ENCODE measurements around the gene RGPD6. TPM values are rescaled to one million over a fixed set of nuclear protein-coding genes. Genes with fewer than 3 reads are reported as not detected.
"Not testable (repeated sequence)": the region's sequence is repeated elsewhere in the genome, so short reads cannot be mapped to it uniquely, and the experiment has no call there.

Gene RGPD6
- total RNA-seq, 1 donor: 103 TPM

GRCh38 chr2:110578429-110578828 is 1.4 kb upstream of the RGPD6 start:
- H3K9me3 ChIP-seq (ENCODE audit: low read depth, low read length); H3K4me1 ChIP-seq (ENCODE audit: insufficient read depth, low read length); H3K27me3 ChIP-seq (ENCODE audit: insufficient read depth, low read length); H3K4me3 ChIP-seq (ENCODE audit: low read length): not testable (repeated sequence)

DNA sequence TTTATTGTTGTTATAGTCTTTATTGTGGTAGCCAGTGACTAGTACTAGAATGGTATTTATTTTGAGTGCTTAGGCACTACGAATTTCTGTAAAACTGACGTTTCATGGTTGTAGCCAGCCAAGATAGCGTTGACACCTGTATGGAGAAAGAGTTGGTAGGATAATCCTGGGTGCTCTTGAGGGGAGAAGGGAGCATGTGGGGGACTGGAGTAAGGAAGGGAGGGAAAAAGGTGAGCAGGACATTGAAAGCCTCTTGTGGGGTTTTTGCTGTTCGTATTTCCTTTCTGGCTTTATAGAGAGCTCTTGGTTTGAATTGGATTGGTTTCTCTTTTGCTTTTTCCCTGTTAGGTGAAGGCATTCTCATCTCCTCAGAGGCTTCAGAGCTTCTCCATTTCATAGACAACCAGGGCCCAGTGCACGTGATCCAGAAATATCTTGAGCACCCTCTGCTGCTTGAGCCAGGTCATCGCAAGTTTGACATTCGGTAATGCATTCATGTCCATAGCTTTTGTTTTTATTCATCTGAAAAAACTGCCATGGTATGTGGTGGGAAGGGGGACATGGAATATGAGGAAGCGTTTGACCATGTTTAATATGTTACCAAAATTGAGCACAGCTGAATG is 77.2 kb downstream of the RGPD6 start:
- not testable (repeated sequence) for H3K4me3 ChIP-seq (ENCODE audit: low read length); H3K4me1 ChIP-seq (ENCODE audit: insufficient read depth, low read length); H3K9me3 ChIP-seq (ENCODE audit: low read depth, low read length); H3K27me3 ChIP-seq (ENCODE audit: insufficient read depth, low read length)

DNA sequence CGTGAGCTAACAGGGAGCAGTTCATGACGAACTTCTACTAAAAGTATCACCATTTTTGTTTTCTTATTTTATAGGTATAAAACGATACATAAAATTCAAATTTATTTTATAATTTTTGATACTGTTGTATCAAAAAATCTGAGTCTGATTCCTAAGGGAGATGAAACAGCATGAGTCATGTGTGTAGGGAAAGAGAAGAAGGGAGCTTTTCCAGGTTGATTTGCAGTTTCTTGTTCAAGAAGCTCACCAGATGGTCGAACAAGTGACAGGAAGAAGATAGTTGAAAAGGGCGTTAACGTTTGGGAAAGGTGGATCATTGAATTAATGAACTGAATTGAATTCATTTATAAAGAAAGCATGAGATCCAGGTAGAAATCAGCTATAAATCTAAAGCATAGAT is 81.0 kb downstream of the RGPD6 start:
- not testable (repeated sequence) for H3K4me3 ChIP-seq (ENCODE audit: low read length); H3K9me3 ChIP-seq (ENCODE audit: low read depth, low read length); H3K27me3 ChIP-seq (ENCODE audit: insufficient read depth, low read length); H3K4me1 ChIP-seq (ENCODE audit: insufficient read depth, low read length)

DNA sequence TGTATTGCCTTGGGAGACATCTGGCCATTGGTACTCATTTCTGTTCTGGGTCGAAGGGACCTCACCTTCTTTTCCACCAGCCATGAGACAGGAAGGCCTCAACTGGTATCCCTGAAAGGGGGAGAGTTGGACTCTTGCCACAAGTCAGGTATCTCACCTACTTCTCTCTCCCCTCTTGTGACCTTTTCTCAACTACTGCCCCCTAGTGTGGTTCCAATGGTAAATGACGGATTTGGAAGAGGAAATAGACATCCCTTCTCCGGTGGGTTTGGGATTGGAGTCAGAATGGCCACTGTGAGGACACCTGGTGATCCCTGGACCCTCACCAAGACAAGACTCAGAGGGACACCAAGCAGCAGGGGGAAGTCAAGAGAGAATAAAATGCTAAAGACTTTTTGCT is 82.5 kb downstream of the RGPD6 start:
- H3K4me3 ChIP-seq (ENCODE audit: low read length); H3K4me1 ChIP-seq (ENCODE audit: insufficient read depth, low read length); H3K27me3 ChIP-seq (ENCODE audit: insufficient read depth, low read length); H3K9me3 ChIP-seq (ENCODE audit: low read depth, low read length): not testable (repeated sequence)

DNA sequence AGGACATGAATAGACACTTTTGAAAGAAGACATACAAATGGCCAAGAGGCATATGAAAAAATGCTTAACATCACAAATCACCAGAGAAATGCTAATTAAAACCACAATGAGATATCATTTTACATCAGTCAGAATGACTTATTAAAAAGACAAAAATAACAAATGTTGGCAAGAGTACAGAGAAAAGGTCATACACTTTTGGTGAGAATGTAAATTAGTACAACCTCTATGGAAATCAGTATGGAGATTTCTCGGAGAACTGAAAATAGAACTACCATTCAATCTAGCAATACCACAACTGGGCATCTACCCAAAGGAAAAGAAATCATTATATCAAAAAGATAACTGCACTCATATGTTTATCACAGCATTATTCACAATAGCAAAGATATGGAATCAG is 88.0 kb downstream of the RGPD6 start:
- not testable (repeated sequence) for H3K9me3 ChIP-seq (ENCODE audit: low read depth, low read length); H3K27me3 ChIP-seq (ENCODE audit: insufficient read depth, low read length); H3K4me1 ChIP-seq (ENCODE audit: insufficient read depth, low read length); H3K4me3 ChIP-seq (ENCODE audit: low read length)

GRCh38 chr2:110482697-110483096 is 94.3 kb downstream of the RGPD6 start:
- not testable (repeated sequence) for H3K9me3 ChIP-seq (ENCODE audit: low read depth, low read length); H3K4me1 ChIP-seq (ENCODE audit: insufficient read depth, low read length); H3K4me3 ChIP-seq (ENCODE audit: low read length); H3K27me3 ChIP-seq (ENCODE audit: insufficient read depth, low read length)

DNA sequence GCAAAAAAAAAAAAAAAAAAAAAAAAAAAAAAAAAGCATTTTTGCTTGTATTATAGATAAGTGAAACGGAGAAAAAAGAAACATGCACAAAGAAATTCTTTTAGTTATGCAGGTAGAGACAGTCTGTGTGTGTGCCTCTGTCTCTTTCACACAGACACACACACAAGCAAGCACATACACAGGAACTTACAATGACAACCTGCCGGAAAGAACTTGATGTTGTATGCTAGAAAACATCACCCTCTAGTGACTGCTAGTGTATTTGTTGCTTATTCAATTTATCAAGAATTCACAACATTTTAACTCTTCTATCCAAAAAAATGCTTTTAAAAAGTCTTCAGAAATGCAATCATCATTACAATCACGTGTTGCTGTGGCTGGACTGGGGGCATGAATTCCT is 95.8 kb downstream of the RGPD6 start:
- not testable (repeated sequence) for H3K4me3 ChIP-seq (ENCODE audit: low read length); H3K27me3 ChIP-seq (ENCODE audit: insufficient read depth, low read length)

GRCh38 chr2:110480084-110480483 is 96.9 kb downstream of the RGPD6 start:
- not testable (repeated sequence) for H3K4me1 ChIP-seq (ENCODE audit: insufficient read depth, low read length); H3K27me3 ChIP-seq (ENCODE audit: insufficient read depth, low read length); H3K9me3 ChIP-seq (ENCODE audit: low read depth, low read length); H3K4me3 ChIP-seq (ENCODE audit: low read length)

More for the DNA sequence above, 95.8 kb downstream of the RGPD6 start:
- not testable (repeated sequence) for H3K4me1 ChIP-seq (ENCODE audit: insufficient read depth, low read length); H3K9me3 ChIP-seq (ENCODE audit: low read depth, low read length)

DNA sequence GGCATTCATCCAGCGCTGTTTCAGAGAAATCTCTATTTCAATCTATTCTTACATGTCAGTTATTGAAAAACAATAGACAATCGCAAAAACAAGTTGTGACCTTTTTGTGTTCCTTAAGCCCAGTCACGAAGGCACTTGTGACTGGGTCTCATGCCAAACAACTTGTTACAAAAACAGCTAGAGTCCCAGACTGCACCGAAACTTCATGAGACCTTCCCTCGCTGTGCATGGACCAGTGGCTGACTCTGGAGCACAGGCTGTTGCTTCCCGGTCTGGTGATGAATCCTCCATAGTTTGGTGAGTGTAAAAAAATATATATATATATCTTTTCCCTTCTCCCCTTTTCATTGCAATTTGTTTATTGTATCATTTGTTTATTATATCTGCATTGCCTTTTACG is 99.7 kb downstream of the RGPD6 start:
- not testable (repeated sequence) for H3K4me3 ChIP-seq (ENCODE audit: low read length); H3K4me1 ChIP-seq (ENCODE audit: insufficient read depth, low read length); H3K27me3 ChIP-seq (ENCODE audit: insufficient read depth, low read length); H3K9me3 ChIP-seq (ENCODE audit: low read depth, low read length)

DNA sequence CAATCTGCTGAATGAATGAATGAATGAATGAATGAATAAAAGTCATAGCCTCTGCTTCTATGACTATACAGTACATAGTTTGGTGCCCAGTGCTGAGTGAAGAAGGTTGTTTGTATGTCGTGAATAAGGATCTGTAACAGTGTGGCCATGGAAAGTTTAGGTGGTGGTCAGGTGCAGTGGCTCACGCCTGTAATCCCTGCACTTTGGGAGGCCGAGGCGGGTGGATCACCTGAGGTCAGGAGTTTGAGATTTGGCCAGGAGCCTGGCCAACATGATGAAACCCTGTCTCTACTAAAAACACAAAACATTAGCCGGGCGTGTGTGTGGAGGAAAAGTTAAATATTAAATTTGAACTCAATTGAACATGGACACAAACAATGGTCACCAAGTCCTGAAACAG is 100.1 kb downstream of the RGPD6 start:
- not testable (repeated sequence) for H3K4me1 ChIP-seq (ENCODE audit: insufficient read depth, low read length); H3K27me3 ChIP-seq (ENCODE audit: insufficient read depth, low read length); H3K4me3 ChIP-seq (ENCODE audit: low read length); H3K9me3 ChIP-seq (ENCODE audit: low read depth, low read length)

DNA sequence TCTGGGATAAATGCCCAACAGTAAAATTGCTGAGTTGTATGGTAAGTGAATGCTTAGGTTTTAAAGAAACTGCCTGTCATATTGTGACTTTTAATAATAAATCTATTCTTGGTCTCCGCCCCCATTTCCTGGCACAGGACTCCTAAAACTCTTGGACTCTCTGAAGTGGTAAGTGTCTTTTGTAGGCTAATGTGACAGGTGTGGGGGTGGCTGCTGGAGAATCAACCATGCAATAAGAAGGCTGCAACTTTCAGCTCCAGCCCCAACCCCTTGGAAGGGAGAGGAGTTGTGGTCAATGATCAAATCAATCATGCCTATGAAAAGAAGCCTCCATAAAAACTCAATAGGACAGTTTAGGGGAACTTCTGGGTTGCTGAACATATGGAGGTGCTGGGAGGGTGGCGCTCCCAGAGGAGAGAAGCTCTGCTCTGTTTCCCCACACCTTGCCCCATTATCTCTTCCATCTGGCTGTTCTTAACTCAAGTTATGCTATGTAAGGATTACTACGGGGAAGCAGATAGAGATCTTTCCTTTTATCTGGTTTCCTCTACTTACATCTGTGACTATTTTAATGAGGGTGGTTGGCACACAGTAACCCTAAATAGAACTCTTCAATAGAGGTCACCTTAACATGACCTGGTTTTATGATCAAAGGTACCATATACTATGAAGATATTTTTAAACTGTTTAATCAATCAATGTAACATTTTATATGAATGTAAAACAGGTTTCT is 101.2 kb downstream of the RGPD6 start:
- not testable (repeated sequence) for H3K4me3 ChIP-seq (ENCODE audit: low read length); H3K4me1 ChIP-seq (ENCODE audit: insufficient read depth, low read length); H3K27me3 ChIP-seq (ENCODE audit: insufficient read depth, low read length); H3K9me3 ChIP-seq (ENCODE audit: low read depth, low read length)

DNA sequence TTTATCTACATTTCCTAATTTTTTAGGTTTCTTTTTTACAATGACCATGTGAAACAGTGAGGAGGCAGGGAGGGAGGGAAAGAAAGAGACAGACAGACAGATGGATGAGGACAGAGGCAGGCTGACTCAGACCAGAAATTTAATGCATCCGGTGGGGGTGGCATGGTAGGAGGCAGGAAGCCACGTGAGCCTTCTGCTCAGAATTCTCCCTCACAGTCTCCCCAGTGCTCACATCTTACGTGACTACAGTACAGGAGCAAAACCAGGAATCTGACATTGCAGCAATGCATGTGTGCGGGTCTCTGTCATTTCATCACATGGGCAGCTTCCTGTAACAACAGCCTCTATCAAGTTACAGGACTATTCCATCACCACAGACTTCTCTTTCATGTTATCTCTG is 102.1 kb downstream of the RGPD6 start:
- not testable (repeated sequence) for H3K9me3 ChIP-seq (ENCODE audit: low read depth, low read length); H3K4me1 ChIP-seq (ENCODE audit: insufficient read depth, low read length); H3K27me3 ChIP-seq (ENCODE audit: insufficient read depth, low read length); H3K4me3 ChIP-seq (ENCODE audit: low read length)

- not testable (repeated sequence) for H3K4me1 ChIP-seq (ENCODE audit: insufficient read depth, low read length); H3K9me3 ChIP-seq (ENCODE audit: low read depth, low read length); H3K4me3 ChIP-seq (ENCODE audit: low read length); H3K27me3 ChIP-seq (ENCODE audit: insufficient read depth, low read length)
Observed at GRCh38 chr2:110473059-110473358, 104.0 kb downstream of the RGPD6 start.

- H3K4me1 ChIP-seq (ENCODE audit: insufficient read depth, low read length); H3K27me3 ChIP-seq (ENCODE audit: insufficient read depth, low read length); H3K9me3 ChIP-seq (ENCODE audit: low read depth, low read length); H3K4me3 ChIP-seq (ENCODE audit: low read length): not testable (repeated sequence)
Observed at GRCh38 chr2:110472171-110473058, 104.6 kb downstream of the RGPD6 start, which contains the start of gene LIMS4. Gene LIMS4, minus strand, starts transcription at chr2:110472816. Its CDS starts 38 bp downstream, at chr2:110472778.

DNA sequence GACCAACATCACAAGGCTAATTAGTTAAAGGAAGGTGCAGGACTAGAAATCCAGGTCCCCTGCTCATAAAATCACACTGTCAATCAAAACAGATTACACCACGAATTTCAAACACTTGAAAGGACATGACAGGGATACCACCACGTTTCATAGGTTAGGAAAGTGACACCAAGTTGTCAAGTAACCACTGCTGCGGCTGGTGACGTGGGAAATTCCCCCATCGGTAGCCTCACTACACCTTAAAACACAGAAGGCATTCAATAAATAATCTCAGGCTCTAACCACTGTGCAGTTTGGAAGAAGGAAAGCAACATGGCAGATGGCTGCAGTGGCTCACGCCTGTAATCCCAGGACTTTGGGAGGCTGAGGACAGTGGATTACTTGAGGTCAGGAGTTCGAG is 108.1 kb downstream of the RGPD6 start:
- not testable (repeated sequence) for H3K4me3 ChIP-seq (ENCODE audit: low read length); H3K4me1 ChIP-seq (ENCODE audit: insufficient read depth, low read length); H3K9me3 ChIP-seq (ENCODE audit: low read depth, low read length); H3K27me3 ChIP-seq (ENCODE audit: insufficient read depth, low read length)

GRCh38 chr2:110465312-110465711 is 111.7 kb downstream of the RGPD6 start:
- not testable (repeated sequence) for H3K4me1 ChIP-seq (ENCODE audit: insufficient read depth, low read length); H3K27me3 ChIP-seq (ENCODE audit: insufficient read depth, low read length); H3K4me3 ChIP-seq (ENCODE audit: low read length); H3K9me3 ChIP-seq (ENCODE audit: low read depth, low read length)
